Activated CD4-positive, alpha-beta T cell treated with anti-CD3 and anti-CD28 coated beads for 36 hours (primary cell): ENCODE results near the gene RILPL1. TPM values are rescaled to one million over a fixed set of nuclear protein-coding genes. Genes with fewer than 3 reads are reported as not detected.
A peak's percentile ranks its signal among the peaks of the same experiment; 100 is the strongest.
"Not testable (repeated sequence)": the region's sequence is repeated elsewhere in the genome, so short reads cannot be mapped to it uniquely, and the experiment has no call there.

Experiments used
- ATAC-seq: fragments of 200-7000 bp; cut with Tn5 transposase; one replicate; pipeline ENCODE4 v1.10.0; 2021; ENCODE audit warnings: mild to moderate bottlenecking, moderate library complexity
- CTCF ChIA-PET: fragments of 350-600 bp; sonication (Branson Sonifier 250); formaldehyde crosslinking; loops from one replicate; lab custom pipeline; 2021; ENCODE audit warnings: antibody characterized with exemption; lab: Charles Lee
- POLR2A ChIA-PET: fragments of 350-600 bp; sonication (Branson Sonifier 250); formaldehyde crosslinking; loops from one replicate; lab custom pipeline; 2021; ENCODE audit warnings: antibody characterized with exemption, inconsistent platforms; lab: Charles Lee
- DNase-seq: peaks from one replicate; pipeline ENCODE4 v3.0.0-alpha.2; 2020
- H3K27ac Mint-ChIP-seq: one replicate; pipeline ENCODE4 v1.8.0; 2021; ENCODE audit warnings: mixed read lengths
- H3K27me3 Mint-ChIP-seq: one replicate; pipeline ENCODE4 v1.8.0; 2021; ENCODE audit warnings: mixed read lengths
- H3K36me3 Mint-ChIP-seq: one replicate; pipeline ENCODE4 v1.8.0; 2021; ENCODE audit warnings: low read depth, mixed read lengths
- H3K4me1 Mint-ChIP-seq: one replicate; pipeline ENCODE4 v1.8.0; 2021; ENCODE audit warnings: mixed read lengths
- H3K4me3 Mint-ChIP-seq: one replicate; pipeline ENCODE4 v1.8.0; 2021; ENCODE audit warnings: mild to moderate bottlenecking, moderate library complexity, mixed read lengths
- H3K9me3 Mint-ChIP-seq: one replicate; pipeline ENCODE4 v1.8.0; 2021; ENCODE audit warnings: low read depth, mixed read lengths
- intact Hi-C, 2 experiments: fragments of 100-400 bp; cut with DNase I in 1 of 2; cut with micrococcal nuclease in 1 of 2; formaldehyde crosslinking; loops; one replicate each; pipeline versions ENCODE4 v1.14.2 to v1.15.1; 2022 to 2024; cut with DNase I, micrococcal nuclease
- total RNA-seq, 2 experiments: library from RNA; stranded (reverse); gene quantifications; one replicate each; pipeline ENCODE4 v1.2.3, GENCODE V29; 2021

RILPL1 gene
- total RNA-seq, 2 experiments from 2014 or later: 4.7 to 5.3 TPM

DNA sequence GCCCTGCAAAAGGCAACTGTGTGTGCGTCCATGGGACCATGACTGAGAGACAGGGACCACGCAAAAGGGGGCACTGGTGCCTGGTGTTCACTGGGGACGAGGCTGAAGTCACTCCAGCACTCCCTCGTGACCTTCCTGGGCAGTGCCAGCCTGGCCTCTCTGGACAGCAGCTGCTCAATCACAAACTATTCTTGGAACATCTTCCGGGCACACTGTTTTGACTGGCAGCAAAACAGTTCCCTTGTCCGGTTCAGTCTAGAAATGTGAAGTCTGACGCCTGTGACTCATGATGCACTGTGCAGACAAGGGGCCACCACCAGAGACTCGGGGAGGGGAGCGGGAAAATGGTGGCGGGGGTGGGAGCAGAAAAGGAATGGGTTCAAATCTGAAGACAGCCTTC, 54.8 kb downstream of the RILPL1 start:
- ChIA-PET POLR2A (interaction anchor here (0.8 kb wide), 1 partner anchor 87 kb away, joined by 3 read pairs; no protein-coding TSS in a partner anchor), CTCF (no interaction called here)
- ATAC-seq: no peak
- no peaks in the 10 kb centered on the region for H3K27me3 Mint-ChIP-seq
- H3K4me3 Mint-ChIP-seq: no peak overlapping the region
- intact Hi-C loops: no loop called here
- no peak for DNase-seq
- peaks cover 2% of the 10 kb centered on the region for H3K36me3 Mint-ChIP-seq
- H3K4me1 Mint-ChIP-seq: peaks cover 23% of the 10 kb centered on the region
- H3K27ac Mint-ChIP-seq: no peak overlapping the region
- H3K9me3 Mint-ChIP-seq: no peaks in the 10 kb centered on the region

DNA sequence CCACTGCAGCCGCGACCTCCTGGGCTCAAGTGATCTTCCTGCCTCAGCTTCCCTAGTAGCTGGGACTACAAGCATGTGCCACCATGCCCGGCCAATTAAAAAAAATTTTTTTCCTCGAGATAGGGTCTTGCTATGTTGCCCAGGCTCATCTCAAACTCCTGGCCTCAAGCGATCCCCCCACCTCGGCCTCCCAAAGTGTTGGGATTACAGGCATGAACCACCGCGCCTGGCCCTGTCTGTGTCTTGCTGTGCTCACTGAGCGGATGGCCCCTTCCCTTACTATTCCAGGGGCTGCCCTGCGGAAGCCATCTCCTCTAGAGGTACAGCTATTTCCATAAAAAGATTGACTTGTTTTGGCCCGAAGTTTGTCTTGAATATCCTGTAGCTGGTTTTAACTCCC, 55.5 kb downstream of the RILPL1 start:
- DNase-seq: no peak
- CTCF ChIA-PET: interaction anchor here (0.6 kb wide), 1 partner anchor 105 kb away, joined by 3 read pairs; no protein-coding TSS in a partner anchor
- POLR2A ChIA-PET: interaction anchor here (0.8 kb wide), 1 partner anchor 87 kb away, joined by 3 read pairs; no protein-coding TSS in a partner anchor
- no peaks in the 10 kb centered on the region for H3K9me3 Mint-ChIP-seq
- peaks cover 2% of the 10 kb centered on the region for H3K36me3 Mint-ChIP-seq
- no peak overlapping the region for H3K4me3 Mint-ChIP-seq
- intact Hi-C loops: no loop called here
- H3K27me3 Mint-ChIP-seq: no peaks in the 10 kb centered on the region
- peaks cover 20% of the 10 kb centered on the region for H3K4me1 Mint-ChIP-seq
- H3K27ac Mint-ChIP-seq: no peak overlapping the region
- no peak for ATAC-seq

DNA sequence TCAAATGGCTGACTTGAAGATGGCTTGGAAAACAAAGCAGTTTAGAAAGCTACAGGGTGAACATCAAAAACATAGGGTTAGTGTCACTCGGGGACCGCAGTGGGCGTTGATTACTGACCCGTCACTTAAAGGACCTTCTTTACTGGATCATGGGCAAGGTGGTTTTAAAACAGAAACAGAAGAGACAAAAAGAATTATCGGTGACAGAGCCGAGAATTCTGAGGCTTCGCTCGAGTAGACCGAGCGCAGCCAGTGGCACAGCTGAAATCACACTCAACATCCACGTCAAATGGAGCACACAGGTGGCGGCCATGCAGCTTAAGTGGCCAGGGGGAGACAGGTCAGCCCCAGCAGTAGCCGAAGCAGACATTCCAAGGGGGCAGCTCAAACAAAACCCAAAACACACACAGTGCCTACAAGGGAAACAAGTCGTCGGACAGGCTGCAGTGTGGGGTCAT, 58.2 kb downstream of the RILPL1 start:
- Mint-ChIP-seq H3K4me3 (no peak overlapping the region), H3K4me1 (peaks cover 20% of the 10 kb centered on the region), H3K36me3 (peaks cover 5% of the 10 kb centered on the region), H3K27ac (peak overlapping the region; percentile 81), H3K9me3 (no peaks in the 10 kb centered on the region), H3K27me3 (no peaks in the 10 kb centered on the region)
- intact Hi-C loops: no loop called here
- ATAC-seq (peak; percentile 3), DNase-seq (no peak)
- ChIA-PET POLR2A (interaction anchor here (0.7 to 1.0 kb wide), 2 partner anchors 23 to 44 kb away, joined by 3 to 4 read pairs; no protein-coding TSS in a partner anchor), CTCF (interaction anchor here (0.7 to 1.0 kb wide), 2 partner anchors 16 to 678 kb away, joined by 3 to 4 read pairs; no protein-coding TSS in a partner anchor)

DNA sequence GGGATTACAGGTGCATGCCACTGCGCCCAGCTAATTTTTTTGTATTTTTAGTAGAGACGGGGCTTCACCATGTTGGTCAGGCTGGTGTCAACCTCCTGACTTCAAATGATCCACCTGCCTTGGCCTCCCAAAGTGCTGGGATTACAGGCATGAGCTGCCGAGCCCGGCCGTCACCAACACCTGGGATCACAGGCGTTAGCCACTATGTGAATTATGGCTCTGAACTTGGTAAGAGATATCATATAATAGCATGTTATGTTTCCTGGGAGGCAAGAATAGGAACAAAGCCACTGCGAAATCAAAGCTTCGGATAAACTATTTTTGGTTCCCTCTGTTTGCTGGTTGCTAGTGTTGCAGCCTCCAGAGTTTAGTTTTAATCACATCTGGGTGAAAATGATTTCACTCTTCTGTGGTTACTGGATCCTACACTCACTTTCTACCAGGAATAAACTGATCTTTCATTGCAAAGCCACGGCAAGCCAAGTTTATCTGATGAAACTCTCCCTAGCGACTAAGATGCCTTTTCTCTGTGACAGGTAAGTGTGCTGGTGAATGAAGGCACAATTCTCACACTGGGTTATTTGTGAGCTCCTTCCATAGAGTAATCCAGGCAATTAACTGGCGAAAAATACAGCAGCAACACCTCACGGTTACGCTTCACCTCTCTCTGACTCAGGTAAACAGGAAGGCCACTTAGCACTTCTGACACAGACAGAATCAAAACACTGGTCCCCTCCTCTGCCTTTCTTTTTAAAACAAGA, 58.9 kb downstream of the RILPL1 start:
- intact Hi-C loops: no loop called here
- CTCF ChIA-PET: interaction anchor here (0.6 to 1.0 kb wide), 3 partner anchors 15 to 929 kb away, joined by 3 to 4 read pairs (median 3); no protein-coding TSS in a partner anchor
- H3K27ac Mint-ChIP-seq: peak overlapping the region; percentile 81
- H3K36me3 Mint-ChIP-seq: peaks cover 5% of the 10 kb centered on the region
- no peak overlapping the region for H3K4me3 Mint-ChIP-seq
- ATAC-seq (peak; percentile 77), DNase-seq (no peak)
- POLR2A ChIA-PET: interaction anchor here (0.6 to 1.0 kb wide), 3 partner anchors 23 to 119 kb away, joined by 3 to 4 read pairs (median 3); no protein-coding TSS in a partner anchor
- H3K9me3 Mint-ChIP-seq: no peaks in the 10 kb centered on the region
- H3K27me3 Mint-ChIP-seq: no peaks in the 10 kb centered on the region
- peaks cover 20% of the 10 kb centered on the region for H3K4me1 Mint-ChIP-seq

DNA sequence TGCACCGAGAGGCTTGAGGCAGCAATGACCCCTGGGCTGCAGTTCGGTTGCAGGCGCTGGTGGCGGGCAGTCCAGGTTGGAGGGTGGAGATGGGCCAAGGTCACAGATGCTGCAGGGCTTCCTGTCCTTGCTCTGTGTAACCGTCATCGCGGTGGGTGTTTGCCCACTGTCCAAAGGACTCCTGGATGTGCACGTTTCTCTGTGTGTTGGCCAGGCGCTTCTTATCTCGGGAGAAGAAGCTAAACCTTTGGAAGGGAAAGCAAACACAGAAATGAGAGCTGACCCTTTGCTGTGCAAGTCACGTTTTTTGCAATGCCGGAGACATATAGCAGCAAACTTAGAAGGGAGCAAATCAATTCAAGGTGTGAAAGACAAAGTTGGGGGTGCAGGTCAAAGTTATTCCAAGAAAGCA, 61.1 kb downstream of the RILPL1 start:
- no peak overlapping the region for H3K4me3 Mint-ChIP-seq
- DNase-seq (no peak), ATAC-seq (no peak)
- no peaks in the 10 kb centered on the region for H3K9me3 Mint-ChIP-seq
- peaks cover 7% of the 10 kb centered on the region for H3K36me3 Mint-ChIP-seq
- H3K4me1 Mint-ChIP-seq: peaks cover 20% of the 10 kb centered on the region
- no peaks in the 10 kb centered on the region for H3K27me3 Mint-ChIP-seq
- ChIA-PET POLR2A (no interaction called here), CTCF (no interaction called here)
- intact Hi-C loops: no loop called here
- H3K27ac Mint-ChIP-seq: no peak overlapping the region

DNA sequence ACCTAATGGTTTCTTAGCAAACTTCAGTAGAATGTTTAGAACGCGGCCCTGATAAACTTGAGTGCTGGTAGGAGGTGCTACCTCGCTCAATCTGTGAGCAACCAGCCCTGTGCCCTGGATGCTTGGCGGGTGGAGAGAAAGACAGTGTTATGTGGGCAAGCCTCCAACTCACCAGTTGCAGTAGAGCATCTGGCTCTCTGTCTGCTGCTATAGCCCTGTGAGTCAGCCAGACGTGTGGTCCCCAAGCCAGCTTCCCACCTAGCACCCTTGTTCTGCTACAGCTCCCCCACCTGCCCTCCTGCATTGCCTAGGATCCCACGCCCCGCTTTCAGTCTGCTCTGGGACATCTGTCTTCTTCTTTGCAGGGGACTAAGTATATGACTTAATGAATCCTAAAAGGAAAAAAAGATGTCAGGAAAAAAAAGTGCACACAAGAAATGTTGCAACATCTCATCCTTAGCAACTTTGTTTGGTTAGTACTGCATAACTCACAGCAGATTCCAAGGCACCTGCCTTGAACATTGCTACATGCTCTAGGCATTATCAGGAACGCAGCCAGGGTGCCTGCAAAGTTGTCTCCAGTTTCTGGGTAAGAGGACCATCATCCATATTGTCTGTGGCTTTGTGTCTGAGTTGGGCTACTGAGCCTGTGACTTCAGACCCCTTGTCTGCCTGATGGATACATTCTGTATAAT, 62.0 kb downstream of the RILPL1 start:
- no peak for ATAC-seq
- Mint-ChIP-seq H3K27me3 (no peaks in the 10 kb centered on the region), H3K9me3 (no peaks in the 10 kb centered on the region), H3K27ac (no peak overlapping the region), H3K4me3 (no peak overlapping the region), H3K4me1 (peaks cover 17% of the 10 kb centered on the region), H3K36me3 (peaks cover 8% of the 10 kb centered on the region)
- POLR2A ChIA-PET: no interaction called here
- intact Hi-C loops: no loop called here
- DNase-seq: no peak
- CTCF ChIA-PET: no interaction called here

DNA sequence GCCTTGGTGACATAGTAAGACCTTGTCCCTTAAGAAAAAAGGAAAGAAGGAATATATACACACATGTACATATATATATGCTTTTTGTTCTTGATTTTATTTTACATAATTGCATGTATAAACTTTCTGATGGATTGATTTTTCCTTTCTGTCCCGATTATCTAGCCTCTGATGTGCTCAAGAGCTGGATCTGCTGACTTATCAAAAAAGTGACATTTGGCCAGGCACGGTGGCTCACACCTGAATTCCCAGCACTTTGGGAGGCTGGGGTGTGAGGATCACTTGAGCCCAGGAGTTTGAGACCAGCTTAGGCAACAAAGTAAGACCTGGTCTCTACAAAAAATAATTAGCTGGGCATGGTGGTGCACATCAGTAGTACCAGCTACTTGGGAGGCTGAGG, 63.5 kb downstream of the RILPL1 start:
- POLR2A ChIA-PET: interaction anchor here (0.6 kb wide), 1 partner anchor 391 kb away, joined by 3 read pairs; no protein-coding TSS in a partner anchor

DNA sequence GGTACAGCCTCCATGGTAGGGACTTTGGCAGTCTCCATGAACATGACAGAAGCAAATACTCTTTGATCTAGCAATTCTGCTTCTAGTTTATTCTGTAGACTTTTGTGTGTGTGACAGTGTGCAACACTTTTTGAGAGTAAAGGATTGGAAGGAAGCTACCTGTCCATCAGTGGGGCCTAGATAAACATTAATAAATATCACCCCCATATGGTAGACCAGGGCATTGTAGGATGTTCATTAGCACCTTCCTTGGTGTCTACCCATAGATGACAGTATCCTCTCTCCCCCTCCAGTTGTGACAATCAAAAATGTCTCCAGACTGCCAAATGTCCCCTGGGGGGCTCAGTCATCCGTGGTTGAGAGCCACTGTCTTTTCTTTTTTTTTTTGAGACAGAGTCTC, 64.7 kb downstream of the RILPL1 start:
- no peak overlapping the region for H3K27ac Mint-ChIP-seq
- CTCF ChIA-PET: interaction anchor here (0.5 to 0.6 kb wide), 3 partner anchors 11 to 40 kb away, joined by 3 to 4 read pairs (median 3); partner anchors contain the start of gene SNRNP35
- peaks cover 24% of the 10 kb centered on the region for H3K36me3 Mint-ChIP-seq
- intact Hi-C loops: loop anchor here in 1 of 2 experiments (5.0 kb wide), 1 partner anchor 36 kb away; no protein-coding TSS in a partner anchor
- H3K4me3 Mint-ChIP-seq: no peak overlapping the region
- H3K9me3 Mint-ChIP-seq: no peaks in the 10 kb centered on the region
- POLR2A ChIA-PET: no interaction called here
- no peaks in the 10 kb centered on the region for H3K27me3 Mint-ChIP-seq
- DNase-seq: no peak
- peak; percentile 42 for ATAC-seq
- peaks cover 3% of the 10 kb centered on the region for H3K4me1 Mint-ChIP-seq

More for the DNA sequence above, 63.5 kb downstream of the RILPL1 start:
- H3K4me3 Mint-ChIP-seq: no peak overlapping the region
- H3K36me3 Mint-ChIP-seq: peaks cover 22% of the 10 kb centered on the region
- H3K9me3 Mint-ChIP-seq: no peaks in the 10 kb centered on the region
- no peak overlapping the region for H3K27ac Mint-ChIP-seq
- ATAC-seq: no peak
- no peaks in the 10 kb centered on the region for H3K27me3 Mint-ChIP-seq
- intact Hi-C loops: loop anchor here in 1 of 2 experiments (5.0 kb wide), 1 partner anchor 38 kb away; no protein-coding TSS in a partner anchor
- no peak for DNase-seq
- peaks cover 13% of the 10 kb centered on the region for H3K4me1 Mint-ChIP-seq
- CTCF ChIA-PET: interaction anchor here (1.1 kb wide), 1 partner anchor 10 kb away, joined by 3 read pairs; no protein-coding TSS in a partner anchor

DNA sequence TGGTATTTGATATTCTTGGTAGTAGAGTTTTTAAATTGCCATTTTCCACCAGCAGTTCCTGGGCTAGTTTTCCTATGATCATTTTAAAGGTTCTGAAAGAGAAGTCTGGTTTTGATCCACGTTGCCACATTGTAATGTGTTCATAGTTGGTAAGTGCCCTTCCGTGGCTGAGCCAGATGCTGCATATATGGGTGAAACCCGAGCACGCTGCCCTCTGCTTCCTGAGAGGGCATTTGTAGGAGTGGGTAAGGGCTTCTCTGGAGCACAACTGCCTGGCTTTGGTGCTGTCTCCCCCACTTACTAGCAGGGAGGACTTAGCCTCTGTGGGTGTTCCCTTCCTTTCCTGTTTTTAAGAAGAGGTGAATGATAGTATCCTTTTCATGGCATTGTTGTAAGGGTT, 68.4 kb downstream of the RILPL1 start:
- Mint-ChIP-seq H3K4me3 (no peak overlapping the region), H3K27ac (no peak overlapping the region), H3K36me3 (peaks cover 26% of the 10 kb centered on the region), H3K27me3 (no peaks in the 10 kb centered on the region), H3K4me1 (peaks cover 18% of the 10 kb centered on the region), H3K9me3 (no peaks in the 10 kb centered on the region)
- intact Hi-C loops: loop anchor here in 1 of 2 experiments (5.0 kb wide), 1 partner anchor 33 kb away; no protein-coding TSS in a partner anchor
- CTCF ChIA-PET: no interaction called here
- ATAC-seq: no peak
- POLR2A ChIA-PET: no interaction called here
- DNase-seq: no peak

DNA sequence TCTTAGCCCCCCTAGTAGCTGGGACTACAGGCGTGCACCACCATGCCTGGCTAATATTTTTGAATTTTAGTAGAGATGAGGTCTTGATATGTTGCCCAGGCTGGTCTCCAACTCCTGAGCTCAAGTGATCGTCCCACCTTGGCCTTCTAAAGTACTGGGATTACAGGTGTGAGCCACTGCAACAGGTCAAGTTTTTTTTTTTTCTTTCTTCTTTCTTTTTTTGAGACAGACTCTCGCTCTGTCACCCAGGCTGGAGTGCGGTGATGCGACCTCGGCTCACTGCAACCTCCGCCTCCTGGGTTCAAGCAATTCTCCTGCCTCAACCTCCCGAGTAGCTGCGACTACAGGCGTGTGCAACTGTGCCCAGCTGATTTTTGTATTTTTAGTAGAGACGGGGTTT, 70.3 kb downstream of the RILPL1 start:
- H3K4me3 Mint-ChIP-seq, intact Hi-C loops, POLR2A ChIA-PET, H3K27me3 Mint-ChIP-seq, DNase-seq, ATAC-seq, H3K9me3 Mint-ChIP-seq, H3K27ac Mint-ChIP-seq: not testable (repeated sequence)
- peaks cover 34% of the 10 kb centered on the region for H3K36me3 Mint-ChIP-seq
- CTCF ChIA-PET: interaction anchor here (0.6 kb wide), 1 partner anchor 565 kb away, joined by 3 read pairs; no protein-coding TSS in a partner anchor
- peaks cover 30% of the 10 kb centered on the region for H3K4me1 Mint-ChIP-seq
